Liver (tissue), 9 donors: Measurements from ENCODE around the gene RGMA. TPM values are rescaled to one million over a fixed set of nuclear protein-coding genes. Genes with fewer than 3 reads are reported as not detected.

Experiments
- DNase-seq: peaks from one replicate; pipeline ENCODE4 v3.0.0-alpha.2; 2017; ENCODE audit warnings: low spot score
- H3K27ac ChIP-seq, 2 donors: one replicate each; pipeline ENCODE4 v1.7.0; 2013; ENCODE audit warnings: inconsistent platforms in 2 of 2, low read length in 2 of 2, control low read depth in 1 of 2, low read depth in 1 of 2, mild to moderate bottlenecking in 1 of 2
- H3K27me3 ChIP-seq, 4 donors: one replicate each; pipeline versions ENCODE4 v1.6.1 to v1.7.0; 2013; ENCODE audit warnings: low read length in 3 of 4, inconsistent platforms in 1 of 4, mild to moderate bottlenecking in 1 of 4, moderate library complexity in 1 of 4; ENCODE audit not compliant: control insufficient read depth in 4 of 4, insufficient read depth in 4 of 4
- H3K36me3 ChIP-seq, 4 donors: one replicate each; pipeline versions ENCODE4 v1.6.1 to v1.7.0; 2013; ENCODE audit warnings: low read length in 3 of 4, mild to moderate bottlenecking in 3 of 4, low read depth in 1 of 4, moderate library complexity in 1 of 4; ENCODE audit not compliant: control insufficient read depth in 4 of 4, insufficient read depth in 3 of 4
- H3K4me1 ChIP-seq, 4 donors: one replicate each; pipeline versions ENCODE4 v1.6.1 to v1.7.0; 2013; ENCODE audit warnings: low read length in 3 of 4, mild to moderate bottlenecking in 3 of 4, moderate library complexity in 1 of 4; ENCODE audit not compliant: control insufficient read depth in 4 of 4, insufficient read depth in 4 of 4
- H3K4me3 ChIP-seq, 3 donors: one replicate each; pipeline versions ENCODE4 v1.6.1 to v1.7.0; 2013; ENCODE audit warnings: low read length in 3 of 3, control low read depth in 1 of 3, low read depth in 1 of 3, mild to moderate bottlenecking in 1 of 3
- H3K9ac ChIP-seq, 2 donors: one replicate each; pipeline ENCODE4 v1.7.0; 2013; ENCODE audit warnings: low read length in 2 of 2, mild to moderate bottlenecking in 2 of 2, moderate library complexity in 2 of 2, control low read depth in 1 of 2, low read depth in 1 of 2
- H3K9me3 ChIP-seq, 4 donors: one replicate each; pipeline versions ENCODE4 v1.6.1 to v1.7.0; 2013; ENCODE audit warnings: low read length in 3 of 4; ENCODE audit not compliant: control insufficient read depth in 4 of 4
- GABPA ChIP-seq, 2 donors: IDR thresholded peaks in 1 of 2; conservative IDR thresholded peaks in 1 of 2; 2 replicates each; pipeline ENCODE4 v1.6.1; 2016; ENCODE audit warnings: antibody characterized with exemption in 2 of 2, mild to moderate bottlenecking in 1 of 2, moderate library complexity in 1 of 2
- HNF4A ChIP-seq, 2 donors: conservative IDR thresholded peaks; 2 replicates each; pipeline ENCODE4 v1.6.1; 2016; ENCODE audit warnings: antibody characterized with exemption in 2 of 2, mild to moderate bottlenecking in 2 of 2
- HNF4G ChIP-seq: IDR thresholded peaks from 2 replicates; pipeline ENCODE4 v1.6.1; 2016; ENCODE audit warnings: antibody characterized with exemption
- JUND ChIP-seq, 2 donors: IDR thresholded peaks; 2 replicates each; pipeline ENCODE4 v1.6.1; 2016; ENCODE audit warnings: antibody characterized with exemption in 2 of 2
- NR2F2 ChIP-seq: IDR thresholded peaks from 2 replicates; pipeline ENCODE4 v1.6.1; 2016; ENCODE audit warnings: antibody characterized with exemption
- RXRA ChIP-seq, 2 donors: IDR thresholded peaks; 2 replicates each; pipeline ENCODE4 v1.6.1; 2017 to 2018; ENCODE audit warnings: antibody characterized with exemption in 2 of 2, mild to moderate bottlenecking in 1 of 2
- SP1 ChIP-seq: IDR thresholded peaks from 2 replicates; pipeline ENCODE4 v1.6.1; 2018; ENCODE audit warnings: antibody characterized with exemption, mild to moderate bottlenecking
- YY1 ChIP-seq: IDR thresholded peaks from 2 replicates; pipeline ENCODE4 v1.6.1; 2016; ENCODE audit warnings: antibody characterized with exemption, mild to moderate bottlenecking
- WGBS: extraction: QIAGEN DNeasy Blood & Tissue Kit; methylation state at CpG from one replicate; pipeline ENCODE4 v1.1.7; 2013; 5-methylcytosine and 5-hydroxymethylcytosine counted together
- polyA plus RNA-seq, 2 donors: library from polyadenylated mRNA; stranded (reverse) in 1 of 2; unstranded in 1 of 2; fragments of 200-250 nt in 1 of 2; fragments of >200 nt in 1 of 2; fragmentation: Nextera tagmentation in 1 of 2; extraction: Ambion mirVana in 1 of 2; gene quantifications; one replicate each; pipeline versions ENCODE4 v1.2.1 to v1.2.3, GENCODE V29; 2013 to 2015
- total RNA-seq, 2 donors: library from RNA; depleted of rRNA; stranded (reverse); fragments of >200 nt; gene quantifications; one replicate each; pipeline ENCODE4 v1.2.3, GENCODE V29; 2014
- TF ChIP-seq, protein P1 (sequence below): IDR thresholded peaks from 2 replicates; pipeline ENCODE4 v1.6.1; 2016; ENCODE audit warnings: antibody characterized with exemption, mild to moderate bottlenecking
- TF ChIP-seq, protein P2 (sequence below): IDR thresholded peaks from 2 replicates; pipeline ENCODE4 v1.6.1; 2016; ENCODE audit warnings: antibody characterized with exemption
- TF ChIP-seq, protein P3 (sequence below): fragments of 150-350 bp; IDR thresholded peaks from 2 replicates; pipeline ENCODE4 v1.5.1; 2017; ENCODE audit warnings: improper control_type of control experiment, low read depth, low read length; ENCODE audit not compliant: missing input control
- TF ChIP-seq, protein P4 (sequence below): IDR thresholded peaks from 2 replicates; pipeline ENCODE4 v1.6.1; 2016; ENCODE audit warnings: antibody characterized with exemption
- donor health status: healthy.
- donor health status: healthy.
- donor health status: healthy.
- donor health status: healthy.
- donor health status: healthy.

RGMA gene
- total and polyA plus RNA-seq, 4 donors, result 0.15 to 0.33 (median 0.18) TPM; not detected in 1

DNA sequence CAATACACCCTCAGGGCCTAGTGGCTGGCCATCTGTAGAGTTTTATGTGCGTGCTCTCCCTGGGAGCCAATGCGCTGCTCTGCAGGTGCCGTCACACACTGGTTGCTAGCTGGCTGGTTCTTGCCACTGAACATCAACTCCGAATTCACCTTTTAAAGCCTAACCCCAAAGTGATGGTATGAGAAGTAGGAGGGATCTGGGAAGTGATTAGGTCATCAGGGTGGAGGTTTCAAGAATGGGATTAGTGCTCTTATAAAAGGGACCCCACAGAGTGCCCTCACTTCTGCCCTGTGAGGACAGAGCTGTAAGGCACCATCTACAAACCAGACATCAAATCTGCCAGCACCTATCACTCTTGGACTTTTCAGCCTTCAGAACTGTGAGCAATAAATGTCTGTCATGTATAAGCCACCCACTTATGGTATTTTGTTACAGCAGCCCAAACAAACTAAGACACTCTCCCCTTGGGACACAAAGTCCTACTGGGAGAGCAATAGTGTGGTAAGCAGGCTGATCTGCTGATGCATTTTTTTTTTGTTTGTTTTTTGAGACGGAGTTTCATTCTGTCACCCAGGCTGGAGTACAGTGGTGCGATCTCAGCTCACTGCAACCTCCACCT is 20.3 kb downstream of the RGMA start:
- no peak overlapping the region for H3K4me3 ChIP-seq
- peaks cover 2 to 14% (median 12%) of the 10 kb centered on the region in 4 donors for H3K27me3 ChIP-seq
- peaks cover 8 to 19% (median 9%) of the 10 kb centered on the region in 4 donors for H3K4me1 ChIP-seq
- H3K27ac ChIP-seq, result no peak overlapping the region
- 89% methylated on average over 6 of the region's 6 CpGs for WGBS
- no peak for TF ChIP-seq SP1
- TF ChIP-seq HNF4A (conservative IDR thresholded peaks at IDR 0.05), result no peak
- no peaks in the 10 kb centered on the region for H3K36me3 ChIP-seq
- no peaks in the 10 kb centered on the region for H3K9me3 ChIP-seq
- H3K9ac ChIP-seq, result no peak overlapping the region
- DNase-seq, result no peak

DNA sequence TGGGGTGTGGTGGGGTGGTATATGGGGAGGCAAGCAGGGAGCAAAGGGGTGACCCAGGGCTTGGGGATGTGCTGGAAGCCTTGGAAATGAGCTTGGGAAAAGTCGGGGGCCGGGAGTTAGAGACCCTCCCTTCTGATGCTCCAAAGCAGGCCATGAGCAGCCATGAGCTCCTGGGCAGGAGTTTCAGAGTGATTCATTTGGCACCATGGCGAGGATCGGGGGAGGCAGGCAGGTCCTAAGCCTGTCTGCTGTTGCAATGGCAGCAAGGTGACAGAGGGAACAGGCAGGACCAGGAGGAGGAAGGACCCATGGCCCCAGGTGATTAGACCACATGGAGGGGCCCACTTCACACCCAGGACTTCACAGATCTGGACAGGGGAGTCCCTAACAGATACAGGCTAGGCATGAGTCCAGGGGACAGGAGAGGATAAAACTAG is 21.3 kb downstream of the RGMA start:
- H3K4me3 ChIP-seq, result no peak overlapping the region
- DNase-seq, result no peak
- H3K9me3 ChIP-seq, result no peaks in the 10 kb centered on the region
- no peak overlapping the region for H3K27ac ChIP-seq
- H3K27me3 ChIP-seq, result peaks cover 0 to 13% (median 9%) of the 10 kb centered on the region in 4 donors
- TF ChIP-seq GABPA (IDR thresholded peaks at IDR 0.05 in 1 of 2, conservative IDR thresholded peaks at IDR 0.05 in 1 of 2) (no peak), YY1 (no peak), NR2F2 (no peak), RXRA (IDR thresholded peaks at IDR 0.05) (no peak), HNF4G (no peak), JUND (IDR thresholded peaks at IDR 0.05) (no peak)
- TF ChIP-seq, protein P1, sequence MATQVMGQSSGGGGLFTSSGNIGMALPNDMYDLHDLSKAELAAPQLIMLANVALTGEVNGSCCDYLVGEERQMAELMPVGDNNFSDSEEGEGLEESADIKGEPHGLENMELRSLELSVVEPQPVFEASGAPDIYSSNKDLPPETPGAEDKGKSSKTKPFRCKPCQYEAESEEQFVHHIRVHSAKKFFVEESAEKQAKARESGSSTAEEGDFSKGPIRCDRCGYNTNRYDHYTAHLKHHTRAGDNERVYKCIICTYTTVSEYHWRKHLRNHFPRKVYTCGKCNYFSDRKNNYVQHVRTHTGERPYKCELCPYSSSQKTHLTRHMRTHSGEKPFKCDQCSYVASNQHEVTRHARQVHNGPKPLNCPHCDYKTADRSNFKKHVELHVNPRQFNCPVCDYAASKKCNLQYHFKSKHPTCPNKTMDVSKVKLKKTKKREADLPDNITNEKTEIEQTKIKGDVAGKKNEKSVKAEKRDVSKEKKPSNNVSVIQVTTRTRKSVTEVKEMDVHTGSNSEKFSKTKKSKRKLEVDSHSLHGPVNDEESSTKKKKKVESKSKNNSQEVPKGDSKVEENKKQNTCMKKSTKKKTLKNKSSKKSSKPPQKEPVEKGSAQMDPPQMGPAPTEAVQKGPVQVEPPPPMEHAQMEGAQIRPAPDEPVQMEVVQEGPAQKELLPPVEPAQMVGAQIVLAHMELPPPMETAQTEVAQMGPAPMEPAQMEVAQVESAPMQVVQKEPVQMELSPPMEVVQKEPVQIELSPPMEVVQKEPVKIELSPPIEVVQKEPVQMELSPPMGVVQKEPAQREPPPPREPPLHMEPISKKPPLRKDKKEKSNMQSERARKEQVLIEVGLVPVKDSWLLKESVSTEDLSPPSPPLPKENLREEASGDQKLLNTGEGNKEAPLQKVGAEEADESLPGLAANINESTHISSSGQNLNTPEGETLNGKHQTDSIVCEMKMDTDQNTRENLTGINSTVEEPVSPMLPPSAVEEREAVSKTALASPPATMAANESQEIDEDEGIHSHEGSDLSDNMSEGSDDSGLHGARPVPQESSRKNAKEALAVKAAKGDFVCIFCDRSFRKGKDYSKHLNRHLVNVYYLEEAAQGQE, result no peak
- TF ChIP-seq, protein P2, sequence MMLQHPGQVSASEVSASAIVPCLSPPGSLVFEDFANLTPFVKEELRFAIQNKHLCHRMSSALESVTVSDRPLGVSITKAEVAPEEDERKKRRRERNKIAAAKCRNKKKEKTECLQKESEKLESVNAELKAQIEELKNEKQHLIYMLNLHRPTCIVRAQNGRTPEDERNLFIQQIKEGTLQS, result no peak
- TF ChIP-seq, protein P3, sequence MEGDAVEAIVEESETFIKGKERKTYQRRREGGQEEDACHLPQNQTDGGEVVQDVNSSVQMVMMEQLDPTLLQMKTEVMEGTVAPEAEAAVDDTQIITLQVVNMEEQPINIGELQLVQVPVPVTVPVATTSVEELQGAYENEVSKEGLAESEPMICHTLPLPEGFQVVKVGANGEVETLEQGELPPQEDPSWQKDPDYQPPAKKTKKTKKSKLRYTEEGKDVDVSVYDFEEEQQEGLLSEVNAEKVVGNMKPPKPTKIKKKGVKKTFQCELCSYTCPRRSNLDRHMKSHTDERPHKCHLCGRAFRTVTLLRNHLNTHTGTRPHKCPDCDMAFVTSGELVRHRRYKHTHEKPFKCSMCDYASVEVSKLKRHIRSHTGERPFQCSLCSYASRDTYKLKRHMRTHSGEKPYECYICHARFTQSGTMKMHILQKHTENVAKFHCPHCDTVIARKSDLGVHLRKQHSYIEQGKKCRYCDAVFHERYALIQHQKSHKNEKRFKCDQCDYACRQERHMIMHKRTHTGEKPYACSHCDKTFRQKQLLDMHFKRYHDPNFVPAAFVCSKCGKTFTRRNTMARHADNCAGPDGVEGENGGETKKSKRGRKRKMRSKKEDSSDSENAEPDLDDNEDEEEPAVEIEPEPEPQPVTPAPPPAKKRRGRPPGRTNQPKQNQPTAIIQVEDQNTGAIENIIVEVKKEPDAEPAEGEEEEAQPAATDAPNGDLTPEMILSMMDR, result no peak
- TF ChIP-seq, protein P4, sequence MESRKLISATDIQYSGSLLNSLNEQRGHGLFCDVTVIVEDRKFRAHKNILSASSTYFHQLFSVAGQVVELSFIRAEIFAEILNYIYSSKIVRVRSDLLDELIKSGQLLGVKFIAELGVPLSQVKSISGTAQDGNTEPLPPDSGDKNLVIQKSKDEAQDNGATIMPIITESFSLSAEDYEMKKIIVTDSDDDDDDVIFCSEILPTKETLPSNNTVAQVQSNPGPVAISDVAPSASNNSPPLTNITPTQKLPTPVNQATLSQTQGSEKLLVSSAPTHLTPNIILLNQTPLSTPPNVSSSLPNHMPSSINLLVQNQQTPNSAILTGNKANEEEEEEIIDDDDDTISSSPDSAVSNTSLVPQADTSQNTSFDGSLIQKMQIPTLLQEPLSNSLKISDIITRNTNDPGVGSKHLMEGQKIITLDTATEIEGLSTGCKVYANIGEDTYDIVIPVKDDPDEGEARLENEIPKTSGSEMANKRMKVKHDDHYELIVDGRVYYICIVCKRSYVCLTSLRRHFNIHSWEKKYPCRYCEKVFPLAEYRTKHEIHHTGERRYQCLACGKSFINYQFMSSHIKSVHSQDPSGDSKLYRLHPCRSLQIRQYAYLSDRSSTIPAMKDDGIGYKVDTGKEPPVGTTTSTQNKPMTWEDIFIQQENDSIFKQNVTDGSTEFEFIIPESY, result no peak
- peaks cover 5 to 12% (median 6%) of the 10 kb centered on the region in 4 donors for H3K4me1 ChIP-seq
- no peaks in the 10 kb centered on the region for H3K36me3 ChIP-seq
- 80% methylated on average over 4 of the region's 4 CpGs for WGBS
- H3K9ac ChIP-seq, result no peak overlapping the region
